GM18508 (cell line): ENCODE measurements around the gene RANGAP1.
A peak's percentile ranks its signal among the peaks of the same experiment; 100 is the strongest.

Experiments
- ATAC-seq: cut with Tn5 transposase; IDR thresholded peaks from one replicate; pipeline ENCODE4 v1.9.1; 2021; ENCODE audit warnings: moderate number of reproducible peaks; ENCODE audit not compliant: insufficient read depth, unreplicated experiment

The RANGAP1 gene

GRCh38 chr22:41204992-41205900 is 80.7 kb downstream of the RANGAP1 start, which contains the start of gene L3MBTL2:
Gene L3MBTL2 (plus strand): TSS chr22:41205312. CDS start chr22:41205363, 51 bp downstream.
- peak; percentile 82 for ATAC-seq

GRCh38 chr22:41204066-41204465 is 81.9 kb downstream of the RANGAP1 start:
- ATAC-seq, result no peak

GRCh38 chr22:41203118-41203517 is 82.9 kb downstream of the RANGAP1 start:
- ATAC-seq, result no peak

GRCh38 chr22:41201141-41201540 is 84.8 kb downstream of the RANGAP1 start:
- ATAC-seq, result no peak

- ATAC-seq, result no peak
Measured at GRCh38 chr22:41198027-41198580, 87.9 kb downstream of the RANGAP1 start.

- ATAC-seq, result no peak
Measured at GRCh38 chr22:41197038-41197972, 88.7 kb downstream of the RANGAP1 start.
